C1 segment of cervical spinal cord (tissue), 14 donors: Measurements from ENCODE around the gene FGFR3.
"Not testable (repeated sequence)": the region's sequence is repeated elsewhere in the genome, so short reads cannot be mapped to it uniquely, and the experiment has no call there.

ENCODE experiments used
- DNase-seq, 14 donors: peaks; one replicate each; lab custom pipeline; 2025; lab: John Stamatoyannopoulos, UW

The FGFR3 gene

GRCh38 chr4:1815997-1816860 is 23.1 kb downstream of the FGFR3 start:
- no peak for DNase-seq

- DNase-seq, result peak in 1 of 14 donors; percentile 78
Measured at GRCh38 chr4:1819284-1819683, 26.2 kb downstream of the FGFR3 start.

- no peak for DNase-seq
Measured at GRCh38 chr4:1819816-1820215, 26.7 kb downstream of the FGFR3 start.

- no peak for DNase-seq
Measured at GRCh38 chr4:1821679-1822567, 28.8 kb downstream of the FGFR3 start.

GRCh38 chr4:1822568-1823544 is 29.8 kb downstream of the FGFR3 start:
- DNase-seq, result no peak

GRCh38 chr4:1823545-1823932 is 30.4 kb downstream of the FGFR3 start:
- DNase-seq, result no peak

GRCh38 chr4:1824746-1825145 is 31.7 kb downstream of the FGFR3 start:
- DNase-seq, result no peak

GRCh38 chr4:1825326-1825725 is 32.2 kb downstream of the FGFR3 start:
- no peak for DNase-seq

- DNase-seq, result no peak
Measured at GRCh38 chr4:1826531-1827350, 33.6 kb downstream of the FGFR3 start.

GRCh38 chr4:1830234-1830633 is 37.1 kb downstream of the FGFR3 start:
- DNase-seq, result no peak

GRCh38 chr4:1830642-1831228 is 37.6 kb downstream of the FGFR3 start:
- DNase-seq, result no peak

- DNase-seq, result no peak
Measured at GRCh38 chr4:1831331-1831730, 38.2 kb downstream of the FGFR3 start.

GRCh38 chr4:1832690-1833089 is 39.6 kb downstream of the FGFR3 start:
- DNase-seq, result no peak

- DNase-seq, result no peak
Measured at GRCh38 chr4:1833307-1834046, 40.4 kb downstream of the FGFR3 start.

- DNase-seq, result no peak
Measured at GRCh38 chr4:1834047-1834775, 41.1 kb downstream of the FGFR3 start.

- not testable (repeated sequence) for DNase-seq
Measured at GRCh38 chr4:1835836-1836235, 42.7 kb downstream of the FGFR3 start.

- DNase-seq, result no peak
Measured at GRCh38 chr4:1836650-1837049, 43.6 kb downstream of the FGFR3 start.

- no peak for DNase-seq
Measured at GRCh38 chr4:1837069-1837468, 44.0 kb downstream of the FGFR3 start.

GRCh38 chr4:1839282-1839681 is 46.2 kb downstream of the FGFR3 start:
- no peak for DNase-seq
